B cell (primary cell): ENCODE data around the gene SEMA7A. TPM values are rescaled to one million over a fixed set of nuclear protein-coding genes. Genes with fewer than 3 reads are reported as not detected.

ENCODE experiments used
- ATAC-seq: fragments of 200-7000 bp; cut with Tn5 transposase; one replicate; pipeline ENCODE4 v1.10.0; 2021; ENCODE audit warnings: low read depth, mild to moderate bottlenecking, moderate number of reproducible peaks, moderate library complexity
- CTCF ChIA-PET: fragments of 350-600 bp; sonication (Branson Sonifier 250); formaldehyde crosslinking; loops from one replicate; lab custom pipeline; 2021; ENCODE audit warnings: antibody characterized with exemption, inconsistent platforms; lab: Charles Lee
- POLR2A ChIA-PET: fragments of 350-600 bp; sonication (Branson Sonifier 250); formaldehyde crosslinking; loops from one replicate; lab custom pipeline; 2021; ENCODE audit warnings: antibody characterized with exemption; lab: Charles Lee
- DNase-seq: peaks from one replicate; pipeline ENCODE4 v3.0.0; 2013
- H2AFZ ChIP-seq: 2 replicates; pipeline ENCODE4 v1.6.1; 2012; ENCODE audit warnings: mild to moderate bottlenecking, low read depth, low read length; ENCODE audit not compliant: insufficient read depth, poor library complexity, severe bottlenecking
- H3K27ac ChIP-seq, 2 donors: 1 replicate in 1 of 2; 2 replicates in 1 of 2; pipeline ENCODE4 v1.5.1; 2012 to 2013; ENCODE audit warnings: low read length in 2 of 2, mild to moderate bottlenecking in 2 of 2, moderate library complexity in 1 of 2
- H3K27me3 ChIP-seq, 4 experiments: fragments of 200-600 bp in 1 of 4; sonication (generic) in 1 of 4; replicated peaks in 1 of 4; 1 replicate in 2 of 4; 2 replicates in 2 of 4; pipeline versions ENCODE4 v1.6.1 to v1.7.0; 2013 to 2016; ENCODE audit warnings: low read length in 3 of 4, mild to moderate bottlenecking in 2 of 4, mixed read lengths in 1 of 4, moderate library complexity in 1 of 4; ENCODE audit not compliant: insufficient read depth in 4 of 4, control insufficient read depth in 3 of 4; ENCODE audit errors: control extremely low read depth in 1 of 4
- H3K36me3 ChIP-seq, 2 experiments: replicated peaks in 1 of 2; 1 replicate in 1 of 2; 2 replicates in 1 of 2; pipeline versions ENCODE4 v1.6.1 to v1.7.1; 2013; ENCODE audit warnings: low read length in 1 of 2; ENCODE audit not compliant: insufficient read depth in 2 of 2, control insufficient read depth in 1 of 2; ENCODE audit errors: control extremely low read depth in 1 of 2, extremely low read depth in 1 of 2
- H3K4me1 ChIP-seq, 2 donors: fragments of 200-600 bp in 1 of 2; sonication (generic) in 1 of 2; 1 replicate in 1 of 2; 2 replicates in 1 of 2; pipeline versions ENCODE4 v1.5.1 to v1.6.1; 2013 to 2017; ENCODE audit warnings: low read length in 2 of 2; ENCODE audit not compliant: control insufficient read depth in 2 of 2, insufficient read depth in 2 of 2
- H3K4me2 ChIP-seq: replicated peaks from 2 replicates; pipeline ENCODE3; 2012; ENCODE audit warnings: mild to moderate bottlenecking, low read depth, low read length; ENCODE audit not compliant: poor library complexity, severe bottlenecking
- H3K4me3 ChIP-seq, 5 experiments: fragments of 200-600 bp in 1 of 5; sonication (generic) in 1 of 5; 1 replicate in 3 of 5; 2 replicates in 2 of 5; pipeline versions ENCODE4 v1.5.1 to v1.7.0; 2011 to 2016; ENCODE audit warnings: low read length in 4 of 5, mild to moderate bottlenecking in 4 of 5, low read depth in 2 of 5, control low read depth in 1 of 5, moderate library complexity in 1 of 5; ENCODE audit not compliant: insufficient read depth in 1 of 5; ENCODE audit errors: control extremely low read depth in 1 of 5, extremely low read depth in 1 of 5
- H3K79me2 ChIP-seq: fragments of 200-600 bp; sonication (generic); one replicate; pipeline ENCODE4 v1.6.0; 2016; ENCODE audit warnings: low read length; ENCODE audit not compliant: control insufficient read depth, insufficient read depth
- H3K9ac ChIP-seq: fragments of 200-600 bp; sonication (generic); 2 replicates; pipeline ENCODE4 v1.6.1; 2017; ENCODE audit warnings: mild to moderate bottlenecking, low read length, moderate library complexity
- H3K9me3 ChIP-seq, 3 donors: one replicate each; pipeline versions ENCODE4 v1.6.1 to v1.7.1; 2013; ENCODE audit warnings: low read length in 2 of 3; ENCODE audit not compliant: control insufficient read depth in 2 of 3, insufficient read depth in 1 of 3; ENCODE audit errors: control extremely low read depth in 1 of 3
- H4K20me1 ChIP-seq: 2 replicates; pipeline ENCODE4 v1.6.0; 2012; ENCODE audit warnings: mild to moderate bottlenecking, low read length; ENCODE audit not compliant: insufficient read depth, control insufficient read depth, poor library complexity, severe bottlenecking
- H3K27ac Mint-ChIP-seq: one replicate; pipeline ENCODE4 v1.8.0; 2021; ENCODE audit warnings: mixed read lengths
- H3K27me3 Mint-ChIP-seq: one replicate; pipeline ENCODE4 v1.8.0; 2021; ENCODE audit warnings: mixed read lengths
- H3K4me1 Mint-ChIP-seq: one replicate; pipeline ENCODE4 v1.8.0; 2021; ENCODE audit warnings: mixed read lengths
- H3K4me3 Mint-ChIP-seq: one replicate; pipeline ENCODE4 v1.8.0; 2021; ENCODE audit warnings: mixed read lengths
- H3K9me3 Mint-ChIP-seq: one replicate; pipeline ENCODE4 v1.8.0; 2022; ENCODE audit warnings: mixed read lengths; ENCODE audit not compliant: insufficient read depth
- EZH2 ChIP-seq: IDR thresholded peaks from 2 replicates; pipeline ENCODE4 v1.6.1; 2012; ENCODE audit warnings: borderline replicate concordance, low read depth, mild to moderate bottlenecking, moderate library complexity, low read length; ENCODE audit not compliant: insufficient read depth, poor library complexity, severe bottlenecking
- WGBS: methylation state at CpG from one replicate; pipeline ENCODE4 v1.1.5; 2013; ENCODE audit warnings: missing lambda C conversion rate; ENCODE audit not compliant: insufficient coverage; 5-methylcytosine and 5-hydroxymethylcytosine counted together
- intact Hi-C: fragments of 100-400 bp; cut with micrococcal nuclease; formaldehyde crosslinking; loops from one replicate; pipeline ENCODE4 v1.10.0; 2022
- polyA minus RNA-seq: library from RNA; depleted of rRNA, polyadenylated mRNA; stranded (reverse); fragments of >200 nt; gene quantifications from 2 replicates; pipeline ENCODE4 v1.2.3, GENCODE V29; 2012
- polyA plus RNA-seq: library from polyadenylated mRNA; depleted of rRNA; stranded (reverse); fragments of >200 nt; gene quantifications from 2 replicates; pipeline ENCODE4 v1.2.3, GENCODE V29; 2012
- total RNA-seq, 2 donors: library from RNA; stranded (reverse); fragments of 120-200 nt in 1 of 2; gene quantifications; 1 replicate in 1 of 2; 2 replicates in 1 of 2; pipeline versions ENCODE4 v1.2.3 to v1.2.4, GENCODE V29; 2013 to 2022
- TF ChIP-seq, protein P1 (sequence below): fragments of 200-600 bp; IDR thresholded peaks from one replicate; pipeline ENCODE4 v1.8.0; 2022; ENCODE audit warnings: antibody characterized with exemption, mild to moderate bottlenecking

Gene SEMA7A, protein sequence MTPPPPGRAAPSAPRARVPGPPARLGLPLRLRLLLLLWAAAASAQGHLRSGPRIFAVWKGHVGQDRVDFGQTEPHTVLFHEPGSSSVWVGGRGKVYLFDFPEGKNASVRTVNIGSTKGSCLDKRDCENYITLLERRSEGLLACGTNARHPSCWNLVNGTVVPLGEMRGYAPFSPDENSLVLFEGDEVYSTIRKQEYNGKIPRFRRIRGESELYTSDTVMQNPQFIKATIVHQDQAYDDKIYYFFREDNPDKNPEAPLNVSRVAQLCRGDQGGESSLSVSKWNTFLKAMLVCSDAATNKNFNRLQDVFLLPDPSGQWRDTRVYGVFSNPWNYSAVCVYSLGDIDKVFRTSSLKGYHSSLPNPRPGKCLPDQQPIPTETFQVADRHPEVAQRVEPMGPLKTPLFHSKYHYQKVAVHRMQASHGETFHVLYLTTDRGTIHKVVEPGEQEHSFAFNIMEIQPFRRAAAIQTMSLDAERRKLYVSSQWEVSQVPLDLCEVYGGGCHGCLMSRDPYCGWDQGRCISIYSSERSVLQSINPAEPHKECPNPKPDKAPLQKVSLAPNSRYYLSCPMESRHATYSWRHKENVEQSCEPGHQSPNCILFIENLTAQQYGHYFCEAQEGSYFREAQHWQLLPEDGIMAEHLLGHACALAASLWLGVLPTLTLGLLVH
- total RNA-seq: 39.0 and 44.2 TPM in 2 replicates
- total RNA-seq (2013): 10.2 TPM
- polyA plus RNA-seq: 42.0 and 142 TPM in 2 replicates
- 54.0 and 96.3 TPM in 2 replicates for polyA minus RNA-seq

DNA sequence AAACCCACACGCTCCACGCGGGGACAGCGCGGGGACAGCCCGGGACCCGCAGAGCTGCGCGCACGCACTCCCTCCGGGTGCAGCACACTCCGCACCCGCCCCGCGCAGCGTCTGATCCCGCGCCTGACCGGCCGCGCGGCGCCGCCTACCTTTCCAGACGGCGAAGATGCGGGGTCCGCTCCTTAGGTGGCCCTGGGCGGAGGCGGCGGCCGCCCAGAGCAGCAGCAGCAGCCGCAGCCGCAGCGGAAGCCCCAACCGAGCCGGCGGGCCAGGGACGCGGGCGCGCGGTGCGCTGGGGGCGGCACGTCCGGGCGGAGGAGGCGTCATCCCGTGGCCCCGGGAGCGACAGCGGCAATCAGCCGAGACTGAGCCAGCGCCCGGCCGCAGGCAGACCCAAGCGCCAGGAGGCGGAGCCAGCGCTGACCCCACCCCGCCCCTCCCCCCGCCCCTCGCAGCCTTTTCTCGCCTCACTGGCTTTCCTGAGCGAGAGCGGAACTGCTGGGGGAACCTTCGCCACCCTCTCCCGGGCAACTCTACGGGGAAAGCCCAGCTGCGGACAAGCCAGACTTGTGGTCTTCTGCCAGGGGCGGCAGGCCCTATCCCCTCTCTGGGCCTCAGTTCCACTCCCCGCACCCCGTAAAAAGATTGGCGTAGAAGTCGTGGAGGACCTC is at the start of gene SEMA7A:
Gene SEMA7A, minus strand, starts transcription at position 367 of the 671 bp plus-strand sequence. Its CDS starts 40 bp downstream, at position 327.
- CTCF ChIA-PET: interaction anchor here (0.7 to 26.1 kb wide), 8 partner anchors 10 to 198 kb away, joined by 3 to 855 read pairs (median 3); no protein-coding TSS in a partner anchor
- H4K20me1 ChIP-seq: peaks cover 40% of the 10 kb centered on the region
- peaks cover 74% of the 10 kb centered on the region for H3K4me1 Mint-ChIP-seq
- H3K4me1 ChIP-seq: peaks cover 57 to 69% of the 10 kb centered on the region in 2 donors
- H3K27ac ChIP-seq: peak within 1 kb of the TSS; percentile 75 to 88
- H3K9me3 ChIP-seq: no peaks in the 10 kb centered on the region
- H3K9me3 Mint-ChIP-seq: no peaks in the 10 kb centered on the region
- intact Hi-C loops: loop anchor here (1.0 to 10.0 kb wide), 3 partner anchors 30 to 351 kb away; partner anchors contain the start of gene CSK
- H3K4me3 ChIP-seq: peak within 1 kb of the TSS; percentile 60 to 89 (median 82)
- DNase-seq (peak; percentile 92), ATAC-seq (peak; percentile 80)
- H3K27me3 ChIP-seq: no peaks in the 10 kb centered on the region
- H3K36me3 ChIP-seq: no peaks in the 10 kb centered on the region
- TF ChIP-seq, protein P1, sequence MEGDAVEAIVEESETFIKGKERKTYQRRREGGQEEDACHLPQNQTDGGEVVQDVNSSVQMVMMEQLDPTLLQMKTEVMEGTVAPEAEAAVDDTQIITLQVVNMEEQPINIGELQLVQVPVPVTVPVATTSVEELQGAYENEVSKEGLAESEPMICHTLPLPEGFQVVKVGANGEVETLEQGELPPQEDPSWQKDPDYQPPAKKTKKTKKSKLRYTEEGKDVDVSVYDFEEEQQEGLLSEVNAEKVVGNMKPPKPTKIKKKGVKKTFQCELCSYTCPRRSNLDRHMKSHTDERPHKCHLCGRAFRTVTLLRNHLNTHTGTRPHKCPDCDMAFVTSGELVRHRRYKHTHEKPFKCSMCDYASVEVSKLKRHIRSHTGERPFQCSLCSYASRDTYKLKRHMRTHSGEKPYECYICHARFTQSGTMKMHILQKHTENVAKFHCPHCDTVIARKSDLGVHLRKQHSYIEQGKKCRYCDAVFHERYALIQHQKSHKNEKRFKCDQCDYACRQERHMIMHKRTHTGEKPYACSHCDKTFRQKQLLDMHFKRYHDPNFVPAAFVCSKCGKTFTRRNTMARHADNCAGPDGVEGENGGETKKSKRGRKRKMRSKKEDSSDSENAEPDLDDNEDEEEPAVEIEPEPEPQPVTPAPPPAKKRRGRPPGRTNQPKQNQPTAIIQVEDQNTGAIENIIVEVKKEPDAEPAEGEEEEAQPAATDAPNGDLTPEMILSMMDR: no peak
- no peak for TF ChIP-seq EZH2
- POLR2A ChIA-PET: interaction anchor here (0.7 to 4.7 kb wide), 5 partner anchors 30 to 55 kb away, joined by 5 to 35 read pairs (median 12); no protein-coding TSS in a partner anchor
- H3K79me2 ChIP-seq: peaks cover 51% of the 10 kb centered on the region
- H3K9ac ChIP-seq: peak within 1 kb of the TSS; percentile 86
- peak within 1 kb of the TSS; percentile 91 for H3K4me2 ChIP-seq
- H3K27ac Mint-ChIP-seq: peak within 1 kb of the TSS; percentile 92
- H2AFZ ChIP-seq: peak within 1 kb of the TSS; percentile 62
- peak within 1 kb of the TSS; percentile 96 for H3K4me3 Mint-ChIP-seq
- WGBS: under 1% methylated on average over 71 of the region's 75 CpGs
- H3K27me3 Mint-ChIP-seq: no peaks in the 10 kb centered on the region
